ENCODE data around the gene OSBPL8.

The OSBPL8 gene

GRCh38 chr12:76555797-76556196 lies 3.8 kb downstream of the OSBPL8 start:
- DNase-seq, result no peak

GRCh38 chr12:76555231-76555767 lies 4.3 kb downstream of the OSBPL8 start:
- no peak for DNase-seq

- DNase-seq, result no peak
Observed at GRCh38 chr12:76554405-76555230, 5.0 kb downstream of the OSBPL8 start.

- DNase-seq, result no peak
Observed at GRCh38 chr12:76552343-76552938, 7.1 kb downstream of the OSBPL8 start.

- no peak for DNase-seq
Observed at GRCh38 chr12:76551482-76551888, 8.1 kb downstream of the OSBPL8 start.

- DNase-seq, result no peak
Observed at GRCh38 chr12:76549131-76549530, 10.4 kb downstream of the OSBPL8 start.

GRCh38 chr12:76548222-76548837 lies 11.2 kb downstream of the OSBPL8 start:
- DNase-seq, result no peak

GRCh38 chr12:76547526-76547925 lies 12.0 kb downstream of the OSBPL8 start:
- no peak for DNase-seq

GRCh38 chr12:76546889-76547288 lies 12.7 kb downstream of the OSBPL8 start:
- no peak for DNase-seq

GRCh38 chr12:76545486-76545885 lies 14.1 kb downstream of the OSBPL8 start:
- DNase-seq, result no peak

- no peak for DNase-seq
Observed at GRCh38 chr12:76544601-76545261, 14.8 kb downstream of the OSBPL8 start.

GRCh38 chr12:76543813-76544347 lies 15.7 kb downstream of the OSBPL8 start:
- no peak for DNase-seq

- peak; percentile 58 for DNase-seq
Observed at GRCh38 chr12:76542908-76543307, 16.7 kb downstream of the OSBPL8 start.

GRCh38 chr12:76539727-76540126 lies 19.8 kb downstream of the OSBPL8 start:
- no peak for DNase-seq

GRCh38 chr12:76537923-76538322 lies 21.6 kb downstream of the OSBPL8 start:
- no peak for DNase-seq

GRCh38 chr12:76536546-76536945 lies 23.0 kb downstream of the OSBPL8 start:
- DNase-seq, result no peak

- DNase-seq, result no peak
Observed at GRCh38 chr12:76535170-76535569, 24.4 kb downstream of the OSBPL8 start.

- no peak for DNase-seq
Observed at GRCh38 chr12:76533331-76533730, 26.2 kb downstream of the OSBPL8 start.

GRCh38 chr12:76532520-76532919 lies 27.1 kb downstream of the OSBPL8 start:
- no peak for DNase-seq

- no peak for DNase-seq
Observed at GRCh38 chr12:76531056-76531455, 28.5 kb downstream of the OSBPL8 start.

GRCh38 chr12:76530516-76530915 lies 29.1 kb downstream of the OSBPL8 start:
- no peak for DNase-seq

- DNase-seq, result peak; percentile 10
Observed at GRCh38 chr12:76529226-76529918, 30.2 kb downstream of the OSBPL8 start.

Data from GF-D8 (cell line).